ENCODE data around the gene IL22RA1.

DNA sequence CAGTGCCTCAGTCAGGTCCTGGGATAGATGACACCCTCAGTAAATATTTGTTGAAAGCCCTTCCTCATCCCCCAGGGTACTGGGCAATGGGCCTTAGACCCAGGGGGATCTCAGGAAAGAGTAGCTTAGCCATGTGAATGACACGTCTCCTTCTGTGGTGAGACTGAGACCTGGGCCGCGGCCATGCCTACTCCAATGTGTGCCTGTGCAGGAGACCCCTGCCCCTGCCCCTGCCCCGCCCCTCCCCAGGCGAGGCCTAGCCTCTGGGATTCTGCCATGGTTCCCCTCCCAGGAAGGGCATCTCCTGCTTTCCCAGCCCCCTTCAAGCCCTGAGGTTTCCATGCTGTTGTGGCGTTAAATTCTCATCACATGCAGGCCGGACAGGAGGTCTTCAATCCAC lies 38.1 kb downstream of the IL22RA1 start:
- no peak for TF ChIP-seq EGR1 (IDR thresholded peaks at IDR 0.05)
- TF ChIP-seq CREB1 (IDR thresholded peaks at IDR 0.05; ENCODE audit: low read depth): no peak
- no peak for TF ChIP-seq ZBTB7A (IDR thresholded peaks at IDR 0.05; ENCODE audit: low read depth)
- TF ChIP-seq YY1 (IDR thresholded peaks at IDR 0.05; ENCODE audit: low read depth): no peak
- TF ChIP-seq TEAD4 (IDR thresholded peaks at IDR 0.05): no peak
- TF ChIP-seq EP300 (IDR thresholded peaks at IDR 0.05; ENCODE audit: borderline replicate concordance): no peak
- TF ChIP-seq, protein P1, sequence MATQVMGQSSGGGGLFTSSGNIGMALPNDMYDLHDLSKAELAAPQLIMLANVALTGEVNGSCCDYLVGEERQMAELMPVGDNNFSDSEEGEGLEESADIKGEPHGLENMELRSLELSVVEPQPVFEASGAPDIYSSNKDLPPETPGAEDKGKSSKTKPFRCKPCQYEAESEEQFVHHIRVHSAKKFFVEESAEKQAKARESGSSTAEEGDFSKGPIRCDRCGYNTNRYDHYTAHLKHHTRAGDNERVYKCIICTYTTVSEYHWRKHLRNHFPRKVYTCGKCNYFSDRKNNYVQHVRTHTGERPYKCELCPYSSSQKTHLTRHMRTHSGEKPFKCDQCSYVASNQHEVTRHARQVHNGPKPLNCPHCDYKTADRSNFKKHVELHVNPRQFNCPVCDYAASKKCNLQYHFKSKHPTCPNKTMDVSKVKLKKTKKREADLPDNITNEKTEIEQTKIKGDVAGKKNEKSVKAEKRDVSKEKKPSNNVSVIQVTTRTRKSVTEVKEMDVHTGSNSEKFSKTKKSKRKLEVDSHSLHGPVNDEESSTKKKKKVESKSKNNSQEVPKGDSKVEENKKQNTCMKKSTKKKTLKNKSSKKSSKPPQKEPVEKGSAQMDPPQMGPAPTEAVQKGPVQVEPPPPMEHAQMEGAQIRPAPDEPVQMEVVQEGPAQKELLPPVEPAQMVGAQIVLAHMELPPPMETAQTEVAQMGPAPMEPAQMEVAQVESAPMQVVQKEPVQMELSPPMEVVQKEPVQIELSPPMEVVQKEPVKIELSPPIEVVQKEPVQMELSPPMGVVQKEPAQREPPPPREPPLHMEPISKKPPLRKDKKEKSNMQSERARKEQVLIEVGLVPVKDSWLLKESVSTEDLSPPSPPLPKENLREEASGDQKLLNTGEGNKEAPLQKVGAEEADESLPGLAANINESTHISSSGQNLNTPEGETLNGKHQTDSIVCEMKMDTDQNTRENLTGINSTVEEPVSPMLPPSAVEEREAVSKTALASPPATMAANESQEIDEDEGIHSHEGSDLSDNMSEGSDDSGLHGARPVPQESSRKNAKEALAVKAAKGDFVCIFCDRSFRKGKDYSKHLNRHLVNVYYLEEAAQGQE (IDR thresholded peaks at IDR 0.05; ENCODE audit: low read depth): no peak
- no peak for TF ChIP-seq TCF12 (IDR thresholded peaks at IDR 0.05; ENCODE audit: low read depth)
- TF ChIP-seq, protein P2, sequence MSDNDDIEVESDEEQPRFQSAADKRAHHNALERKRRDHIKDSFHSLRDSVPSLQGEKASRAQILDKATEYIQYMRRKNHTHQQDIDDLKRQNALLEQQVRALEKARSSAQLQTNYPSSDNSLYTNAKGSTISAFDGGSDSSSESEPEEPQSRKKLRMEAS (IDR thresholded peaks at IDR 0.05): no peak

All from Ishikawa (cell line).